ENCODE data around the gene KRR1.

DNA sequence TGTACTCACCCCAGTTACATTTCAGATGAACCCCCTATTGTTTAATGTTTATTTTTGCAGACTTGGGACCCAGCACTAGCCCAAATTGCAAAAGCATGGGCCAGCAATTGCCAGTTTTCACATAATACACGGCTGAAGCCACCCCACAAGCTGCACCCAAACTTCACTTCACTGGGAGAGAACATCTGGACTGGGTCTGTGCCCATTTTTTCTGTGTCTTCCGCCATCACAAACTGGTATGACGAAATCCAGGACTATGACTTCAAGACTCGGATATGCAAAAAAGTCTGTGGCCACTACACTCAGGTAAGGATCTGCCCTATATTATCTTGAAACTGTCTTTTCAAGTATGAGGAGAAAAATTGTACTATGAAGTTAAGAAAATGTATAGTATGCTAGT is 29.6 kb downstream of the KRR1 start:
- TF ChIP-seq, protein P1, sequence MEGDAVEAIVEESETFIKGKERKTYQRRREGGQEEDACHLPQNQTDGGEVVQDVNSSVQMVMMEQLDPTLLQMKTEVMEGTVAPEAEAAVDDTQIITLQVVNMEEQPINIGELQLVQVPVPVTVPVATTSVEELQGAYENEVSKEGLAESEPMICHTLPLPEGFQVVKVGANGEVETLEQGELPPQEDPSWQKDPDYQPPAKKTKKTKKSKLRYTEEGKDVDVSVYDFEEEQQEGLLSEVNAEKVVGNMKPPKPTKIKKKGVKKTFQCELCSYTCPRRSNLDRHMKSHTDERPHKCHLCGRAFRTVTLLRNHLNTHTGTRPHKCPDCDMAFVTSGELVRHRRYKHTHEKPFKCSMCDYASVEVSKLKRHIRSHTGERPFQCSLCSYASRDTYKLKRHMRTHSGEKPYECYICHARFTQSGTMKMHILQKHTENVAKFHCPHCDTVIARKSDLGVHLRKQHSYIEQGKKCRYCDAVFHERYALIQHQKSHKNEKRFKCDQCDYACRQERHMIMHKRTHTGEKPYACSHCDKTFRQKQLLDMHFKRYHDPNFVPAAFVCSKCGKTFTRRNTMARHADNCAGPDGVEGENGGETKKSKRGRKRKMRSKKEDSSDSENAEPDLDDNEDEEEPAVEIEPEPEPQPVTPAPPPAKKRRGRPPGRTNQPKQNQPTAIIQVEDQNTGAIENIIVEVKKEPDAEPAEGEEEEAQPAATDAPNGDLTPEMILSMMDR (IDR thresholded peaks at IDR 0.05 in 4 of 5, conservative IDR thresholded peaks at IDR 0.05 in 1 of 5) = no peak
- TF ChIP-seq POLR2A (IDR thresholded peaks at IDR 0.05) = no peak

All from gastrocnemius medialis (tissue), 4 donors.